VCaP (cell line): Measurements from ENCODE around the gene SHROOM3.

ENCODE experiments used
- H3K27ac ChIP-seq: fragments of 450-650 bp; 2 replicates; pipeline ENCODE4 v1.5.1; 2017
- CTCF ChIP-seq: fragments of 450-650 bp; conservative IDR thresholded peaks from 2 replicates; pipeline ENCODE4 v1.5.1; 2017; ENCODE audit warnings: mild to moderate bottlenecking, moderate library complexity

SHROOM3 gene

GRCh38 chr4:76620723-76621468, 185.9 kb downstream of the SHROOM3 start:
- no peak for TF ChIP-seq CTCF
- H3K27ac ChIP-seq, result peak overlapping the region; percentile 41; the same call in 1 of the 2 replicates

- peak overlapping the region; percentile 41 for H3K27ac ChIP-seq
- TF ChIP-seq CTCF, result no peak
Observed at GRCh38 chr4:76622126-76622525, 187.1 kb downstream of the SHROOM3 start.

- peak overlapping the region; percentile 41 for H3K27ac ChIP-seq
- no peak for TF ChIP-seq CTCF
Observed at GRCh38 chr4:76622717-76623116, 187.7 kb downstream of the SHROOM3 start.

- peak overlapping the region; percentile 41 for H3K27ac ChIP-seq
Observed at GRCh38 chr4:76623217-76624045, 188.4 kb downstream of the SHROOM3 start.

GRCh38 chr4:76624241-76624681, 189.2 kb downstream of the SHROOM3 start:
- no peak overlapping the region for H3K27ac ChIP-seq
- TF ChIP-seq CTCF, result no peak

More at GRCh38 chr4:76623217-76624045, 188.4 kb downstream of the SHROOM3 start:
- TF ChIP-seq CTCF, result no peak

- H3K27ac ChIP-seq, result no peak overlapping the region
- TF ChIP-seq CTCF, result no peak
Observed at GRCh38 chr4:76624931-76625715, 190.1 kb downstream of the SHROOM3 start.
